ENCODE measurements around the gene SMC2. TPM values are rescaled to one million over a fixed set of nuclear protein-coding genes. Genes with fewer than 3 reads are reported as not detected.

The SMC2 gene
- total and polyA plus RNA-seq, 10 of the 15 experiments (the other 5 are each of a cell fraction or from before 2014, with no cell fraction given), result 22.9 to 116 (median 50.0) TPM

DNA sequence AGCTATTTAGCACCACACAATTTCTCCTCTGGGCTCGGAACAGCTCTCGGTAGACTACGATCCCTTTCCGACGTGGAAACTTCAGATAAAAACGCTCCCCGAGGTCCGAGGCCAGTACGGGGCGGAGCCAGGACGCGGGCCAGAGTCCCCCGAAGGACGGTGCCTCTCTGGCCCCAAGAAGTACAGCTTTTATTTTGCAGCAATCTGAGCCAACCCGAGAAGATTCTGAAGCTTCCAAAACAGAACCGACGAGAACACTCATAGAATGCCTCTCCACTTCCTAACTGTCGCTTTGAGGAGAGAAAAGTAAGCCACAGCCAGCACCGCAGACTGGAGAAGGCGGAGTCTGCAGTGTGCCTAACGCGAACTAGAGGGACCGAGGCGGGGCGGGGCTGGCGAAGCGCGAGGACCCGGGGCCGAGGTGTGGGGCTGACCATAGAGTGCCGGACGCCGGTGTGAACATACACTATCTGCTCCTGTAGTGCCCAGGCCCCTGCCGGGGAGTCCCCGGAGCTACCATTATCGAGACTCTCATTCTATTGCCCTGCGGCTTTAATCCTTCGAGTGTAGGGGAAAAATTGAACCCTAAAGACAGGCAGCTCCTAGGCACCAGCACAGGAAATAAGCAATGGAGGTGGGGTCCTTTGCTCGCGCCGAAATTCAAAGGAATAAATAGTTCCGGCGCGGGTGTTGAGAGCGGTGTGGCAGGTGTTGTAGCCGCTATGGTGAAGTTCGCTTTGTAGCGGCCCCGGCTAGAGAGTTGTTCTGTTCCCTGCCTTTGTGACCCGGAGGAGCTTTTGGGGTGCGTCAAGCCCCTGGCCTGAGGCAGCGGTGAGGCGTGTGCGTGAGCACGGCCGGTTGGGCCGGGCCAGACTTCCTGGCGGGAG lies at the start of gene SMC2 (continued):
- TF ChIP-seq, protein P1, sequence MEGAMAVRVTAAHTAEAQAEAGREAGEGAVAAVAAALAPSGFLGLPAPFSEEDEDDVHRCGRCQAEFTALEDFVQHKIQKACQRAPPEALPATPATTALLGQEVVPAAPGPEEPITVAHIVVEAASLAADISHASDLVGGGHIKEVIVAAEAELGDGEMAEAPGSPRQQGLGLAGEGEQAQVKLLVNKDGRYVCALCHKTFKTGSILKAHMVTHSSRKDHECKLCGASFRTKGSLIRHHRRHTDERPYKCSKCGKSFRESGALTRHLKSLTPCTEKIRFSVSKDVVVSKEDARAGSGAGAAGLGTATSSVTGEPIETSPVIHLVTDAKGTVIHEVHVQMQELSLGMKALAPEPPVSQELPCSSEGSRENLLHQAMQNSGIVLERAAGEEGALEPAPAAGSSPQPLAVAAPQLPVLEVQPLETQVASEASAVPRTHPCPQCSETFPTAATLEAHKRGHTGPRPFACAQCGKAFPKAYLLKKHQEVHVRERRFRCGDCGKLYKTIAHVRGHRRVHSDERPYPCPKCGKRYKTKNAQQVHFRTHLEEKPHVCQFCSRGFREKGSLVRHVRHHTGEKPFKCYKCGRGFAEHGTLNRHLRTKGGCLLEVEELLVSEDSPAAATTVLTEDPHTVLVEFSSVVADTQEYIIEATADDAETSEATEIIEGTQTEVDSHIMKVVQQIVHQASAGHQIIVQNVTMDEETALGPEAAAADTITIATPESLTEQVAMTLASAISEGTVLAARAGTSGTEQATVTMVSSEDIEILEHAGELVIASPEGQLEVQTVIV (IDR thresholded peaks at IDR 0.05; ENCODE audit: borderline replicate concordance, partially characterized antibody), result no peak
- no peak for TF ChIP-seq RELA (IDR thresholded peaks at IDR 0.05; ENCODE audit: borderline replicate concordance, partially characterized antibody)
- TF ChIP-seq ZSCAN29 (IDR thresholded peaks at IDR 0.05), result no peak
- no peak for TF ChIP-seq MEF2B (IDR thresholded peaks at IDR 0.05; ENCODE audit: partially characterized antibody, poor library complexity, severe bottlenecking)
- TF ChIP-seq, protein P2, sequence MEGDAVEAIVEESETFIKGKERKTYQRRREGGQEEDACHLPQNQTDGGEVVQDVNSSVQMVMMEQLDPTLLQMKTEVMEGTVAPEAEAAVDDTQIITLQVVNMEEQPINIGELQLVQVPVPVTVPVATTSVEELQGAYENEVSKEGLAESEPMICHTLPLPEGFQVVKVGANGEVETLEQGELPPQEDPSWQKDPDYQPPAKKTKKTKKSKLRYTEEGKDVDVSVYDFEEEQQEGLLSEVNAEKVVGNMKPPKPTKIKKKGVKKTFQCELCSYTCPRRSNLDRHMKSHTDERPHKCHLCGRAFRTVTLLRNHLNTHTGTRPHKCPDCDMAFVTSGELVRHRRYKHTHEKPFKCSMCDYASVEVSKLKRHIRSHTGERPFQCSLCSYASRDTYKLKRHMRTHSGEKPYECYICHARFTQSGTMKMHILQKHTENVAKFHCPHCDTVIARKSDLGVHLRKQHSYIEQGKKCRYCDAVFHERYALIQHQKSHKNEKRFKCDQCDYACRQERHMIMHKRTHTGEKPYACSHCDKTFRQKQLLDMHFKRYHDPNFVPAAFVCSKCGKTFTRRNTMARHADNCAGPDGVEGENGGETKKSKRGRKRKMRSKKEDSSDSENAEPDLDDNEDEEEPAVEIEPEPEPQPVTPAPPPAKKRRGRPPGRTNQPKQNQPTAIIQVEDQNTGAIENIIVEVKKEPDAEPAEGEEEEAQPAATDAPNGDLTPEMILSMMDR (IDR thresholded peaks at IDR 0.05 in 2 of 3, conservative IDR thresholded peaks at IDR 0.05 in 1 of 3; ENCODE audit: control insufficient read depth in 2 of 3, extremely low read depth in 1 of 3, insufficient read depth in 1 of 3, low read depth in 3 of 3, low read length in 3 of 3), result no peak
- TF ChIP-seq CHD2 (IDR thresholded peaks at IDR 0.05; ENCODE audit: borderline replicate concordance, low read depth, low read length), result 0 out of 2 replicates have a peak, but pooled peaks have one; percentile 38
- no peak for TF ChIP-seq ZBED1 (IDR thresholded peaks at IDR 0.05; ENCODE audit: borderline replicate concordance)
- TF ChIP-seq, protein P3, sequence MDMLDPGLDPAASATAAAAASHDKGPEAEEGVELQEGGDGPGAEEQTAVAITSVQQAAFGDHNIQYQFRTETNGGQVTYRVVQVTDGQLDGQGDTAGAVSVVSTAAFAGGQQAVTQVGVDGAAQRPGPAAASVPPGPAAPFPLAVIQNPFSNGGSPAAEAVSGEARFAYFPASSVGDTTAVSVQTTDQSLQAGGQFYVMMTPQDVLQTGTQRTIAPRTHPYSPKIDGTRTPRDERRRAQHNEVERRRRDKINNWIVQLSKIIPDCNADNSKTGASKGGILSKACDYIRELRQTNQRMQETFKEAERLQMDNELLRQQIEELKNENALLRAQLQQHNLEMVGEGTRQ (IDR thresholded peaks at IDR 0.05; ENCODE audit: borderline replicate concordance, low read depth, low read length), result no peak
- peak; percentile 63 for TF ChIP-seq NR2C1 (IDR thresholded peaks at IDR 0.05)
- no peak for TF ChIP-seq HDAC6 (IDR thresholded peaks at IDR 0.05; ENCODE audit: unreplicated experiment)
- TF ChIP-seq, protein P4, sequence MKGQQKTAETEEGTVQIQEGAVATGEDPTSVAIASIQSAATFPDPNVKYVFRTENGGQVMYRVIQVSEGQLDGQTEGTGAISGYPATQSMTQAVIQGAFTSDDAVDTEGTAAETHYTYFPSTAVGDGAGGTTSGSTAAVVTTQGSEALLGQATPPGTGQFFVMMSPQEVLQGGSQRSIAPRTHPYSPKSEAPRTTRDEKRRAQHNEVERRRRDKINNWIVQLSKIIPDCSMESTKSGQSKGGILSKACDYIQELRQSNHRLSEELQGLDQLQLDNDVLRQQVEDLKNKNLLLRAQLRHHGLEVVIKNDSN (IDR thresholded peaks at IDR 0.05; ENCODE audit: borderline replicate concordance, extremely low read length, insufficient read depth, low read depth, low read length), result no peak
- TF ChIP-seq POLR2A (IDR thresholded peaks at IDR 0.05; ENCODE audit: low read depth, low read length), result peak; percentile 89
- no peak for TF ChIP-seq ZNF622 (IDR thresholded peaks at IDR 0.05)
- TF ChIP-seq NFYB (IDR thresholded peaks at IDR 0.05; ENCODE audit: insufficient read depth, low read depth, low read length), result no peak
- TF ChIP-seq FOXK2 (IDR thresholded peaks at IDR 0.05), result no peak; the same call in 1 of the 2 replicates
- TF ChIP-seq BMI1 (IDR thresholded peaks at IDR 0.05; ENCODE audit: borderline replicate concordance), result no peak
- TF ChIP-seq, protein P5, sequence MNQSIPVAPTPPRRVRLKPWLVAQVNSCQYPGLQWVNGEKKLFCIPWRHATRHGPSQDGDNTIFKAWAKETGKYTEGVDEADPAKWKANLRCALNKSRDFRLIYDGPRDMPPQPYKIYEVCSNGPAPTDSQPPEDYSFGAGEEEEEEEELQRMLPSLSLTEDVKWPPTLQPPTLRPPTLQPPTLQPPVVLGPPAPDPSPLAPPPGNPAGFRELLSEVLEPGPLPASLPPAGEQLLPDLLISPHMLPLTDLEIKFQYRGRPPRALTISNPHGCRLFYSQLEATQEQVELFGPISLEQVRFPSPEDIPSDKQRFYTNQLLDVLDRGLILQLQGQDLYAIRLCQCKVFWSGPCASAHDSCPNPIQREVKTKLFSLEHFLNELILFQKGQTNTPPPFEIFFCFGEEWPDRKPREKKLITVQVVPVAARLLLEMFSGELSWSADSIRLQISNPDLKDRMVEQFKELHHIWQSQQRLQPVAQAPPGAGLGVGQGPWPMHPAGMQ (IDR thresholded peaks at IDR 0.05; ENCODE audit: borderline replicate concordance), result peak; percentile 97
- no peak for TF ChIP-seq EP300 (IDR thresholded peaks at IDR 0.05; ENCODE audit: borderline replicate concordance in 1 of 2, control insufficient read depth in 1 of 2, low read depth in 2 of 2, low read length in 2 of 2)
- 0 out of 2 replicates have a peak, but pooled peaks have one; percentile 26 for TF ChIP-seq TARDBP (IDR thresholded peaks at IDR 0.05; ENCODE audit: borderline replicate concordance)

All from GM12878 (cell line).